GM21447 (cell line): Measurements from ENCODE around the gene APOBR.
"Not testable (repeated sequence)": the region's sequence is repeated elsewhere in the genome, so short reads cannot be mapped to it uniquely, and the experiment has no call there.

Experiments used
- ATAC-seq: cut with Tn5 transposase; IDR thresholded peaks from one replicate; pipeline ENCODE4 v1.9.1; 2021; ENCODE audit not compliant: unreplicated experiment

APOBR gene

DNA sequence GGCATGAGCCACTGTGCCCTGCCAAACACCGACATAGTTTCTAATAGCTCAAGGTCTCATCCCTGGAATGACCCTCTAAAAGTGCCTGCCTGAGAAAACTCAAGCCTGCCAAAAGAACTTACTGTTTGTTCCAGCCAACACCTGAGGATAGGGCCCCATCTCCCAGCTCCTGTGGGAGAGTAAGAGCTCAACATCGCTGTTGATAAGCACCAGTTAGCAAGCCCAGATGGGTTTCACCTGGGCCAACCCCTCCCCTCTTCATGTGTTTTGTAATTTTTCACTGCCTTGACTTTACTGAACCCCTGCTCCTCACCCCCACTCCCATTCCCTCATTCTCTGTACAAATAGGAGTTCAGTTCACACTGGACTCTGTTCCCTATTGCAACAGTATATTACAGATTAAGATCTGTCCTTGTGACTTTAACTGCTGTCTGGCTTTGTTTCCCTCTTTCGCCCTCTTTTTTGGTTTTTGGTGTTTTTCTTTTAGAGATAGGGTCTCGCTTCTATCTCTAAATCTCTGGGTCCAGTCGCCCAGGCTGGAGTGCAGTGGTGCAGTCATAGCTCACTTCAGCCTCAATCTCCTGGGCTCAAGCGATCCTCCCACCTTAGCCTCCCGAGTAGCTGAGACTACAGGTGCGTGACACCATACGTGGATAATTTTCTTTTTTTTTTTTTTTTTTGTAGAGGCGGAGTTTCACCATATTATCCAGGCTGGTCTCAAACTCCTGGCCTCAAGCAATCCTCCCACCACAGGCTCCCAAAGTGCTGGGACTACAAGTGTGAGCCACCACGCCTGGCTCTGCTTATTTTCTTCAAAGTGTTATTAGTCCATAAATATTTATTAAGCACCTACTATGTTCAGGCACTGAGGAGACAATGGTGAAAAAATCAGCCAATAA, 32.0 kb downstream of the APOBR start:
- no peak for ATAC-seq

DNA sequence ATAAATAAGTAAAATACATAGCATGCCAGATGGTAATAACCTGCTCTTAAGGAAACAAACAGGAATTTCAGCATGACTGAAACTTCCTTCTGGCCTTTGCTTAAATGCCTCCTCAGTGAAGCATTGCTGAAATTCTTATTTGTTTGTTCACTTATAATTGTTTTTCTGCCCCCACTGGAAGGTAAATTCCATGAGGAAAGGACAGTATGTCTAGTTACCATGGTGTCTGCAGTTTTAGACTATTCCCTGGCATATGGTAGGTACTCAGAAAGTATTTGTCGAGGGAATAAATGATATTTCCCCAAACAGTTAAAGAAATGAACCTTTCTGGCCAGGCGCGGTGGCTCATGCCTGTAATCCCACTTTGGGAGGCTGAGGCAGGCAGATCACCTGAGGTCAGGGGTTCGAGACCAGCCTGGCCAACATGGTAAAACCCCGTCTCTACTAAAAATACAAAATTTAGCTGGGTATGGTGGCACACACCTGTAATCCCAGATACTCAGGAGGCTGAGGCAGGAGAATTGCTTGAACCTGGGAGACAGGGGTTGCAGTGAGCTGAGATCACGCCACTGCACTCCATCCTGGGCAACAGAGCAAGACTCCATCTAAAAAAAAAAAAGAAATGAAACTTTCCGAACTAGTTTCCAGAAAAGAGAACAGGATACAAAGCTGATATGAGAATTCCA, 32.8 kb downstream of the APOBR start:
- ATAC-seq = not testable (repeated sequence)

DNA sequence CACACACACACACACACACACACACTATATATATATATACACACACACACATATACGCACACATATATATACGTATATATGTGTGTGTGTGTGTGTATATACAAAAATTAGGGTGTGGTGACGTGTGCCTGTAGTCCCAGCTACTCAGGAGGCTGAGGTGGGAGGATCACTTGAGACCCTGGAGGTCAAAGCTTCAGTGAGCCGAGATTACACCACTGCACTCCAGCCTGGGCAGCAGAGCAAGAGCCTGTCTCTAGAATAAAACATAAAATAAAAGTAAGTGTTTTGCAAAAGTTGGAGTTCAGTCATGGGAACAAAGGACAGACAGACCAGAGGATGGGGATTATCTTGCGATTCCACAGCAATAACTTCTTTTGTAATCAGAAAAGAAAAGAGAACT, 33.5 kb downstream of the APOBR start:
- ATAC-seq = no peak

DNA sequence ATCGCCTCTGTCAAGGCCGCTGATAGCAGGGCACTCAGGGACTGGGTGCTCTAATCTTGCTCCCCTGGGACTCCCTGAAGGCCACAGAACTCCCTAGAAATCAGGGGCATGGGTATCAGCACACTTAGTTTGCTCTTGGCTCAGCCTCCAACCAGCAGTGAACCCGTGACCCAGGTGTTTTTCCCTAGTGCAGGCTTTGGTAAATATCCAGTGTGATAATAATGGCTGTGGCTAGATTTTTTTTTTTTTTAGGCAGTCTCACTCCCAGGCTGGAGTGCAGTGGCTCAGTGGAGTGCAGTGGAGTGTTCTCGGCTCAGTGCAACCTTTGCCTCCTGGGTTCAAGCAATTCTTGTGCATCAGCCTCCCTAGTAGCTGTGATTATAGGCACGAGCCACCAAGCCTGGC, 34.0 kb downstream of the APOBR start:
- ATAC-seq = no peak

DNA sequence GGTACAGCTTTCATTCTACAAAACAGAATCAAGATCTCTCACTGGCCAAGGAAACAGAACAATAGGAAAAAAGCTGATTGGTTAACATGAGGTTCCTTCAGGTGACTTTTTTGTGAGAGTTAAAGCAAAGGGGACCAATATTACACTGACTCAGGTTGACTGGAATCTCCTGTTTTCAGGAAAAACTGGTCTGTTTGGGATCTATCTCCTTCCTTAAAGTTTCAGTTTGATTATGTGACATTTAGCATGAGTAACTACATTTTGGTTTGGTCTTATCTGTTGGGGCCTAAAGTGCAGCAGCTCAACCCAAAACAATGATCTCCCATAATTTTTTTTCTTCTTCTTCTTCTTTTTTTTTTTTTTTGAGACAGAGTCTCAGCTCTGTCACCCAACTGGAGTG, 34.7 kb downstream of the APOBR start:
- no peak for ATAC-seq

DNA sequence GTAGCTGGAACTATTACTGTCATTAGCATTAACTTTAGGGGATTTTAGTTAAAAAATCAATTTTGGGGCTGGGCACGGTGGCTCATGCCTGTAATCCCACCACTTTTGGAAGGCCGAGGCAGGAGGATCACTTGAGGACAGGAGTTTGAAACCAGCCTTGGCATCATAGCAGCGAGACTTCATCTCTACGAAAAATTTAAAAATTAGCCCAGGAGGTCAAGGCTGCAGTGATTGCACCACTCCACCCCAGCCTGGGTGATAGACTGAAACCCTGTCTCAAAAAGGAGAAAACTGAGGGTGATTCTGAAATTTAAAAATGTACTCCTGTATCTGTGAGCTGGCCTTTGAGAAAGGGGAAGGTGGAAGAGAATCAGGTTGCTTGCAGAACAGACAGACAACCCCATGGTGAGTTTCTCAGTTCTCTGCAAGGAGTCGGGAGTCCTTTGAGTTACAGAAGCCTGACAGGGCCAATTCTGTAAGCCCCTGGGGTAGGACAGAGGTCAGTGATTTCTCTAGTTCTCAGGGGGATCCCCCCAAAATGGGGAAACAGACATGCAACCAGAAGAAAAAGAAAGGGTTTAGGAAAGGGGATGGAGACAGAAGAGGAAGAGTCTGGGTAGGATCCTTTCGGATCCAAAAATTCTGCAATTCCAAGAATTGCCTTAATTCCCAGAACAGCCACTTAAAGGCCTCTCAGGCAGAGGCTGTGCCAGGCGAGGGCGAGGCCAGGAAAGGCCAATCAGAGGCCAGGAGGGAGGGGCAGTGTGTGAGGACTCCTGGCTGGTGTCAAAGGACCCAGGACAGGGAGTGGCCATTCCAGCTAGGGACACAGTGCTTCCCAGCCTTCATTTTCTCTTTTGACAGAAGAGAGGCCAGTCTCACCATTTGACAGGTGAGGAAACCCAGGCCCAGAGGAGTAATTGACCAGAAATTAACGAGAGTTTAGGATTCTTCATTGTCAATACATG, 37.6 kb downstream of the APOBR start:
- no peak for ATAC-seq

DNA sequence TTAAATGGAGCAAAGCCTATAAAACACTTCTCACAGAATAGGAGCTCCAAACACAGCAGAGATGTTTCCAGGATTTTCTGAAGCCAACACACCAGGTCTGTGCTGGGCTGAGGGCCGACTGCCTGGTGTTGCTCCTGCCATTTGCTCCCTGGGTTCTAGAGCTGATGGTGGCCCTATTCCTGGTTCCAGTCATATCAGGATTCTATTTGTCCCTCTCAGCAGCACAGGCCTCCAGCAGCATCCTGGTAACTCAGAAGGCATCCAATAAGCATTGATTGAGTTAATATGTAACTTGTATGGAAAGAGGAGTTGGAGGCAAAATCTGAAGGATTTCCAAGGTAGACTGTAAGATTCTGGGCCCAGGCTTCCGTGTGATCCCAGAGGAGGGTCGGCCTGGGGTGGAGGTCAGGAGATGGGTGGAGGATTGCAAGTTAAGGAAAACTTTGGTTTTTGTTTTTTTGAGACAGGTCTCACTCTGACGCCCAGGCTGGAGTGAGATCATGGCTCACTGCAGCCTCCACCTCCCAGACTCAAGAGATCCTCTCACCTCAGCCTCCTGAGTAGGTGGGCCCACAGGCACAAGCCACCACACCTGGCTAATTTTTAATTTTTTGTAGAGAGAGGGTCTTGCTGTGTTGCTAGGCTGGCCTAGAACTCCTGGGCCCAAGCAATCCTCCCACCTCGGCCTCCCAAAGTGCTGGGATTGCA, 38.7 kb downstream of the APOBR start:
- ATAC-seq = no peak

DNA sequence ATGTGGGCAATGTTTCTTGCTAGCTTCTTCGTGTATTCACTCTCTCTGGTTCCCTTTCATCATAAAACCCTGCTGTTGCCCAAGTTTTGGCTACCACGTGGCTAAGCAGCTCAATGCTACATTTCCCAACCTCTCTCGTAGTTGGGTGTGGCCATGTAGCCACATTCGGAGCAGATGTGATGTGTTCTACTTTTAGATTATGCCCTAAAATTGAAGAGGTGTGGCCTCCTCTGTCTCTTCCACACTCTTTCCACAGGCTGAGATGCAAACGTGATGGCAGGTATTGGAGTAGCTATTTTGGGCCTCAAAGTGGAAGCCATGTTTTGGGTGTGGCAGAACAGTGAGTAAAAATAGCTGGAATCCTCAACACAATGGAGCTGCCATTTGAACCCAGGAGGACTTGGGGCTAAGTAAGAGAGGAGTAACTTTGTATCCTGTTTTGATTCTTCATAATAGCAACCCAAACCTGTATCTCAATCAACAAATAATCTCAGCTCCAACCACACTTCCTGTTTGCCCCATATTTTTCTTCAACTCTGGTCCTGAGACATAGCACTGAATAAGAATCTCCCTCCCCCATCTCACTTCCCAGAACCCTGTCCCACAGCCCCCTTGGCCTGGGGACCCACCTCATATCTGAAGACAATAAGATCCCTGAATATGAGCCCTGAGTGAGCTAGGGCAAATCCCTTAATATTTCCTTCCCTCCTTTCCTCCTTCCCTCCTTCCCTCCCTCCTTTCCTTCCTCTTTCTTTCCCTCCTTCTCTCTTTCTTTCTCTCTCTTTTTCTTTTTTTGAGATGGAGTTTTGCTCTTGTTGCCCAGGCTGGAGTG, 40.3 kb downstream of the APOBR start:
- no peak for ATAC-seq

DNA sequence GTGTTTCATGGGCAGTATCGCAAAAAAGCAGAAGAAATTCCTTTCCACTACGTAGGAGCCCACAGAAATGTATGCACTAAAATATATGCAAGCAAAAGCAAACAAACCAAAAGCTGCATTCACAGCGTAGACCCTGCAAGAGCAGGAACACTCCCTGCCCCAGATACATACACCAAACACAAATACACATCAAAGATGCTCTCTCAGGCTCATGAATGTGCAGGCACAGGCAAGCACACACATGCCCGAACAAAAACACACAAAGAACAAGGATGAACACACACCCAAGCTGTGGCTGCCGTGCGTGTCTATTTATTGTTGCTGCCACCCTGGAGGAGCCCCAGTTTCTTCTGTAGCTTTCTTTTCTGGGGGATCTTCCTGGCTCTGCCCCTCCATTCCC, 42.6 kb downstream of the APOBR start:
- ATAC-seq = no peak

DNA sequence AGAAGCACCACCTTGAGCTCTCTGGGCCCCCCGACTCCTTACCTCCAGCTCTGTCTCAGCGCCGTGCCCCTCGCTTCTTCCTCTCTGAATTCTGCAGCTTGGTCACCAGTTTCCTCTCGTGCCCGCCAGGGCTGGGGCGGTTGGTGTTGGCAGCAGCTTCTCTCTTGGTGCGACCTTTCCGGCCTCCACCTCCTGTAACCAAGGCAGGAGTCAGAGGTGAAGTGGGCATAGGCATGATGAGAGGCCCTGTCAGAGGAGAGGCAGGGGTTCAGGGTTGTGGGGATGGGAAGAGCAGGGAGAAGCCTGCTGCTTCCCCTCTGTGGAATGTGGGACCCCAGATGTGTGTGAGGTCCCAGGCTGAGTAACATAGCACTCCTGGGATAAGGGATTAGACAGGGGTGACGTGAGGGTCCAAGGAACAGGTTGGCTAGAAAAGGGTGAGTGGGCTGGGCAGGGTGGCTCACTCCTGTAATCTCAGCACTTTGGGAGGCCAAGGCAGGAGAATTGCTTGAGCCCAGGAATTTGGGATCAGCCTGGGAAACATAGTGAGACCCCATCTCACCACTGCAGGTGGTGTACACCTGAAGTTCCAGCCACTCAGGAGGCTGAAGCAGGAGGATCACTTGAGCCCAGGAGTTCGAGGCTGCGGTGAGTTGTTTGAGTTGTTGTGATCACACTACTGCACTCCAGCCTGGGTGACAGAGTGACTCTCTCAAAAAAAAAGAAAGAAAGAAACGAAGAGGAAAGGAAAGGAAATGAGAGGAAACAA, 43.7 kb downstream of the APOBR start:
- no peak for ATAC-seq

DNA sequence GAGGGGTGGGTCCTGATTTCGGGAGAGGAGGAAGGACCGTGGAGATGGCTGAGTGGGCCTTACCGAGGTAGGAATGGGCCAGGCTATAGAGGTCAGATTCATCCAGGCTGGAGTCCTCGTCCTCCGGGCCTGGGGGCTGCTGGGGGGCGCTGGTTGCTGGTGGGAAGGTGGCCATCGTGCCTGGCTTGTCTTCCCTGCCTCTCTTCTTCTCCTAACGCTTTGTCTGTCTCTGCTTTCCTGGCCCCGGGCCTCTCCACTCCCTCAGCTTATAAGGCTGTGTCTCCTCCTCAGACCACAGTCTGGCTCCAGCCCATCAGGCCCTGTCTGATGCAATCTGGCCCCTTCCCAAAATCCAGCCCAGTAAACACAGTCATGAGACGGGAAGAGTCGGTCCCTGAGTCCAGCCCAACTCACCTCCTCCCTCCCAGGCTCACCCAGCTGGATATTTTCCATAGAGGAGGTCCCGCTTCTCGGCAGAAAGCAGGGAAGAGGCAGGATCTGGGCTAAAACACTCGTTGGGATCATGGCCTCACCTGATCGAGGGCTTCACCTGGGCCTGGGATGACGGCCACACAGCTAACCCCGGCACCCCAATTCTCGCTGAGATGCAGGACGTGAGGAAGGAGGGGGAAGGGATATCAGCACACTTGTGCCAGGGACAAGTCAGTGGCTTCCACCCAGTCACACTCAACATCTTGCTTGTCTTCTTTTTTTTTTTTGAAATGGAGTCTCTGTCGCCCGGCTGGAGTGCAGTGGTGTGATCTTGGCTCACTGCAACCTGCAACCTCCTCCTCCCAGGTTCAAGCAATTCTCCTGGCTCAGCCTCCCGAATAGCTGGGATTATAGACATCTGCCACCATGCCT, 44.5 kb downstream of the APOBR start, which contains the start of gene NUPR1:
TSS of gene NUPR1 (minus strand) at position 242 of the 864 bp plus-strand sequence. CDS start at position 175, 67 bp downstream.
- no peak for ATAC-seq

DNA sequence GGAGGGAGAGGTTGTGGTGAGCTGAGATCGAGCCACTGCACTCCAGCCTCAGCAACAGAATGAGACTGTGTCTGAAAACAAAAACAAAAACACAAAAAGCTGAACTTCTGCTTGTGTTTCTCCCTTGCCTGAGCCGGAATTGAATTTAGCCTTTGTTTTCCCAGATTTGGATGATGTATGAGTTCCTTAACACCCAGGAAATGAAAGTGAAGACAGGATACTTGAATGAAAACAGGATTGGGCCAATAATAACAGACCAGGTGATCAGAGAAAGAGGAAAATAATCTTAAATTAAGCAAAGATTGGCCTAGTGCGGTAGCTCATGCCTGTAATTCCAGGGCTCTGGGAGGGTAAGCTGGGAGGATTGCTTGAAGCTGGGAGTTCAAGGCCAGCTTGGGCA, 45.9 kb downstream of the APOBR start:
- no peak for ATAC-seq

DNA sequence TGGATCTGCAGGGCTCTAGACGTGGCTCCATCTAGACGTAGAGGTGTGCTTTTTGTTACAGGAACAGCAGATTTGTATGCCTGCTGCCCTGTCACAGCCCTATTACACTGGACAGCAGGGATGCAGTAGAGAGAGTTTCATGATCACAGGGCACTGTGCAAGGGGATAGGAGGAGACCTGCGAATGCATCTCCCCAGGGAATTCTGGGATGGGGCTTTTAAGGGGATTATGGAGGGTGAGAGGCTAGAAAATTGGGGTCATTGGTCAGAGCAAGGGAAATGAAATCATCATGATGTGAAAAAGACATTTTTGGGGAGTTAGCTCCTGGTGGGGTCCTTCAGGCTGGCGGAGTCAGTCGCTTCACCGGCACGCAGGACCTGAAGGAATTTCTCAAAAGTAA, 48.2 kb downstream of the APOBR start:
- ATAC-seq = no peak

DNA sequence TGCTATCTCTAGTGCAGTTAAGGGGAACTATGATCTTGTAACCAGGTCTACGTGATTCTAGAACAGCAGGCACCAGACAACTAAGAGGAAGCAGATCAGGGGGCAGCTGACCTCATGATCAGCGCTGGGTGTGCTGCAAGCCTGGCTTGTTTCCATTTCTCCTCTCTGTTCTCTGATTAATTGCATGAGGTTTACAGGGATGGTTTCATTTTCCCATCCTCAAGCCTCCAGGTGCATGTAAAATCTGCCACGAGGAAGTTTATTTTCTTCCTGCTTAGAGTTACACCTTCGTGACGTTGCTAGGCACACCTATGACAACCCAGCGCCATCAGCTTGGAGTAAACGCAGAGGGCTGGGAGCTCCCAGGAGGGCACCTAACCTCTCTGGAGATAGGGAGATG, 48.6 kb downstream of the APOBR start:
- ATAC-seq = no peak

DNA sequence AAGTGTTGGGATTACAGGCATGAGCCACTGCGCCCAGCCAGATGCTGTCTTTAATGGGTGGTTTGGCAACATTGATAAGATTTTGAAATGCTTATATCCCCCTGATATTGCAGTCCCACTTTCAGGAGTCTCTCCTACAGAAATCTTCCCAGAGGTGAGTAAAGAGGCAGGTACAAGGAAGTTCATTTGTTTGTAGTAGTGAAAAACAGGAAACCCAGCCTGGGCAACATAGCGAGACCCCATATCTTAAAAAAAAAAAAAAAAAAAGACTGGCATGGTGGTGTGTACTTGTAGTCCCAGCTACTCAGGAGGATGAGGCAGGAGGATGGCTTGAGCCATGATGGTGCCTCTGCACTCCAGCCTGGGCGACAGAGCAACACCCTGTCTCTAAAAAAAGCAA, 50.6 kb downstream of the APOBR start:
- no peak for ATAC-seq

DNA sequence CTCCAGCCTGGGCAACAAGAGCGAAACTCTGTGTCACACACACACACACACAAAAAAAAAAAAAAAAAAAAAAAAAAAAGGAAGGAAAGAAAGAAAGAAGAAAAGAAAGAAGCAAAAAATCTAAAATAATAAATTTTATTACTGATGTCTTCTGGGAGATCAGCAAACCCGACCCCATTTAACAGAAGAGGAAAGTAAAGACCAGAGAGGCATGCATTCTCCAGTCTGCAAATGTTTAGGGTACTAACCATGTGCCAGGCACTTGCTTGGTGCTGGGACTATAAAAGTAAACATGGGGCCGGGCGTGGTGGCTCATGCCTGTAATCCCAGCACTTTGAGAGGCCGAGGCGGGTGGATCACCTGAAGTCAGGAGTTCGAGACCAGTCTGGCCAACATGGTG, 51.5 kb downstream of the APOBR start:
- not testable (repeated sequence) for ATAC-seq

DNA sequence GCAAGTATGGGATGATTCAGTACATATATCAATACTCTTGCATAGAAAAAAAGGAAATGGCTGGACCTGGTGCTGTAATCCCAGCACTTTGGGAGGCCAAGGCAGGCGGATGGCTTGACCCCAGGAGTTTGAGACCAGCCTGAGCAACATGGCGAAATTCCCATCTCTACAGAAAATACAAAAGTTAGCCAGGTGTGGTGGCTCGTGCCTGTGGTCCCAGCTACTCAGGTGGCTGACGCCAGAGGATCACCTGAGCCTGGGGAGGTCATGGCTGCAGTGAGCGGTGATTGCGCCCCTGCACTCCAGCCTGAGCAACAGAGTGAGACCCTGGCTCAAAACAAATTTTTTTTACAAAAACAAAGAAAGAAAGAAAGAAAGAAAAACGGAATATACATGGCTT, 52.2 kb downstream of the APOBR start:
- ATAC-seq = no peak

DNA sequence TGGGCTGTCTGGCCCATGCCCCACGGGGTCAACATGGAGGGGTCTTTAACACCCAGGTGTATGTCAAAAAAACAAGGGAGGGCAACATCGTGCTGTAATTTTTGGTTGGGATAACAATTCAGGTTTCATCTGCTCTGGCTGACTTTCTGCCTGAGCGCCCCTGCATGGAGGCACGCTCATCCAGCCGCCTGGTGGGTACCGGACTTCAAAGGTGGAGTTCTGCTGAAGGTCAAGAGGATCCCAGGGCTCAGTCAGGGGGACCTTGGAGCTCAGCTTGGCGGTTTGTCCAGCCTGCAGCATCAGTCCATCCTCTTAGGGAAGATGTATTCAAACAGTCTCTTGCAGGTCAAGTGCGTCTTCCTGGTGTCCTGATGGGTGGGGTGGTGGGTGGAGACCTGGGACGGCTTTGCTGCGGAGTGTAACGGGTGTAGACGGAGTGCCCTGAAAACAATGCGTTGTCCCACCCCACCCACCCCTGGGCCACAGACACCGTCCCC, 53.9 kb downstream of the APOBR start:
- ATAC-seq = no peak
